ENCODE measurements around the gene PAGR1. TPM values are rescaled to one million over a fixed set of nuclear protein-coding genes. Genes with fewer than 3 reads are reported as not detected.

PAGR1 gene
- total and polyA plus RNA-seq, 2 of the 4 experiments (the other 2 are of a cell fraction), result 10.6 to 22.1 TPM

DNA sequence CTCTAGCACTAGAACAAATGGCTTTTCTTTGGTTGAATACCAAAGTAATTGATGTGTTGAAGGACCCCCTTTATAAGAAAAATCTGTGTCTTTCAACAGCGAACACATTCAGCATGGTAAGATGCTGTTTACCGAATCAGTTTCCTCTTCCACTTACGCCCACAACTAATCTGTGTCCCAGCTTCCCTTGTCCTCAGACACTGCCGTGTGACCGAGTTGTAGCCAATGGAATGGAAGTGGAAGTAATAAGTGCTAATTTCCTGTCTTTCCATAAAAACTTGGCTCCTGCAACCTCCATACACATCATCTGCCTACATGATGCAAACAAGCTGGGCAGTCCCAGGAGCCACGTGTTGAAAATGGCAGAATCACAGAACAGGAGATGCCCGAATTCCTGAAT, 36.7 kb downstream of the PAGR1 start:
- peak; percentile 5; the same call in 1 of the 2 replicates for ATAC-seq (ENCODE audit: low read depth)
- no peak overlapping the region for H3K4me3 ChIP-seq (ENCODE audit: insufficient read depth, low read depth, low read length)
- no peaks in the 10 kb centered on the region for H4K20me1 ChIP-seq (ENCODE audit: insufficient read depth, low read length)
- no peaks in the 10 kb centered on the region for H3K79me1 ChIP-seq (ENCODE audit: low read depth in 1 of 2, low read length in 2 of 2)
- peaks cover 3% of the 10 kb centered on the region; the same call in 1 of the 2 replicates for H3K9me1 ChIP-seq (ENCODE audit: insufficient read depth, low read length)
- no peak overlapping the region for H2BK5ac ChIP-seq (ENCODE audit: low read depth, low read length, poor library complexity, severe bottlenecking)
- H3K4me2 ChIP-seq (ENCODE audit: low read depth, low read length), result no peak overlapping the region
- no peak overlapping the region for H2AK5ac ChIP-seq (ENCODE audit: low read depth, low read length)
- H3K36me3 ChIP-seq (ENCODE audit: control insufficient read depth, insufficient read depth, low read length), result peaks cover 8% of the 10 kb centered on the region
- no peak overlapping the region for H3K23ac ChIP-seq (ENCODE audit: low read depth, low read length)
- no peak overlapping the region for H3K18ac ChIP-seq (ENCODE audit: low read depth, low read length)
- no peak overlapping the region for H3K56ac ChIP-seq (ENCODE audit: extremely low read depth, insufficient read depth, low read length)
- no peak overlapping the region for H2BK20ac ChIP-seq (ENCODE audit: low read depth, low read length)
- no peak overlapping the region for H3K14ac ChIP-seq (replicated peaks; ENCODE audit: low read depth, low read length)
- CTCF ChIA-PET, result no interaction called here
- peak overlapping the region in 1 of 2 experiments; percentile 60; a peak in 2 of 4 replicates for H4K8ac ChIP-seq (ENCODE audit: low read depth in 2 of 2, low read length in 2 of 2)
- intact Hi-C loops (cut with micrococcal nuclease) (no loop called here), in situ Hi-C loops (cut with MboI; ENCODE audit: low sequenced_read_pairs) (no loop called here), dilution Hi-C loops (cut with HindIII; ENCODE audit: low sequenced_read_pairs, unreplicated experiment) (no loop called here)
- peak overlapping the region; percentile 43 for H2AFZ ChIP-seq (replicated peaks; ENCODE audit: low read length, poor library complexity)
- no peak overlapping the region for H3K9ac ChIP-seq (ENCODE audit: low read depth, low read length)
- no peak for TF ChIP-seq RCOR1 (IDR thresholded peaks at IDR 0.05; ENCODE audit: insufficient replicate concordance, low read length)
- TF ChIP-seq, protein P1, sequence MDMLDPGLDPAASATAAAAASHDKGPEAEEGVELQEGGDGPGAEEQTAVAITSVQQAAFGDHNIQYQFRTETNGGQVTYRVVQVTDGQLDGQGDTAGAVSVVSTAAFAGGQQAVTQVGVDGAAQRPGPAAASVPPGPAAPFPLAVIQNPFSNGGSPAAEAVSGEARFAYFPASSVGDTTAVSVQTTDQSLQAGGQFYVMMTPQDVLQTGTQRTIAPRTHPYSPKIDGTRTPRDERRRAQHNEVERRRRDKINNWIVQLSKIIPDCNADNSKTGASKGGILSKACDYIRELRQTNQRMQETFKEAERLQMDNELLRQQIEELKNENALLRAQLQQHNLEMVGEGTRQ (IDR thresholded peaks at IDR 0.05; ENCODE audit: low read depth, low read length), result peak; percentile 89
- WGBS, 2 experiments (ENCODE audit: extremely low coverage in 2 of 2, insufficient read length in 1 of 2), result no CpG with 5 or more reads among the region's 7 CpGs
- H3K4me1 ChIP-seq (ENCODE audit: control insufficient read depth, insufficient read depth, low read length), result peaks cover 2% of the 10 kb centered on the region; the same call in 1 of the 2 replicates
- POLR2A ChIA-PET (ENCODE audit: unreplicated experiment), result no interaction called here
- H2AK9ac ChIP-seq (replicated peaks; ENCODE audit: low read depth, low read length, poor library complexity), result peak overlapping the region; percentile 63
- no TSS peak for BruUV-seq (replicated peaks)
- no peak overlapping the region for H3K27ac ChIP-seq (ENCODE audit: insufficient read depth, low read length)
- no peaks in the 10 kb centered on the region for H3K9me3 ChIP-seq (ENCODE audit: control insufficient read depth, insufficient read depth, low read length)
- H2BK120ac ChIP-seq (ENCODE audit: low read depth, low read length), result no peak overlapping the region
- no peaks in the 10 kb centered on the region for H3K27me3 ChIP-seq (ENCODE audit: control insufficient read depth, insufficient read depth, low read length)
- no peak overlapping the region for H3K4ac ChIP-seq (ENCODE audit: low read depth, low read length)
- no peak overlapping the region for H4K5ac ChIP-seq (ENCODE audit: low read depth, low read length)
- H4K91ac ChIP-seq (ENCODE audit: insufficient read depth, low read depth, low read length), result no peak overlapping the region
- peak; percentile 72 for DNase-seq
- H2BK15ac ChIP-seq (ENCODE audit: low read depth, low read length), result no peak overlapping the region
